ENCODE data around the gene STXBP5.

DNA sequence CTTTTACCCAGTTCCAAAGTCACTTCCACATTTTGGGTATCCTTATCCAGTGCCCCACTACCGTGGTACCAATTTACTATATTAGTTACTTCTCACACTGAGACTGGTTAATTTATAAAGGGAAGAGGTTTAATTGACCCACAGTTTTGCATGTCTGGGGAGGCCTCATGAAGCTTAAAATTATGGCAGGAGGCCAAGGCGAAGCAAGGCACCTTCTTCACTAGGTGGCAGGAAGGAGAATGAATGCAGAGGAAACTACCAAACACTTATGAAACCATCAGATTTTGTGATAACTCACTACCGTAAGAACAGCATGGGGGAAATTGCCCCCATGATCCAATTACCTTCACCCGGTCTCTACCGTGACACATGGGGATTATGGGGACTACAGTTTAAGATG, 197.6 kb downstream of the STXBP5 start:
- no peak for TF ChIP-seq POLR2A (IDR thresholded peaks at IDR 0.05; ENCODE audit: low read depth)
- TF ChIP-seq, protein P1, sequence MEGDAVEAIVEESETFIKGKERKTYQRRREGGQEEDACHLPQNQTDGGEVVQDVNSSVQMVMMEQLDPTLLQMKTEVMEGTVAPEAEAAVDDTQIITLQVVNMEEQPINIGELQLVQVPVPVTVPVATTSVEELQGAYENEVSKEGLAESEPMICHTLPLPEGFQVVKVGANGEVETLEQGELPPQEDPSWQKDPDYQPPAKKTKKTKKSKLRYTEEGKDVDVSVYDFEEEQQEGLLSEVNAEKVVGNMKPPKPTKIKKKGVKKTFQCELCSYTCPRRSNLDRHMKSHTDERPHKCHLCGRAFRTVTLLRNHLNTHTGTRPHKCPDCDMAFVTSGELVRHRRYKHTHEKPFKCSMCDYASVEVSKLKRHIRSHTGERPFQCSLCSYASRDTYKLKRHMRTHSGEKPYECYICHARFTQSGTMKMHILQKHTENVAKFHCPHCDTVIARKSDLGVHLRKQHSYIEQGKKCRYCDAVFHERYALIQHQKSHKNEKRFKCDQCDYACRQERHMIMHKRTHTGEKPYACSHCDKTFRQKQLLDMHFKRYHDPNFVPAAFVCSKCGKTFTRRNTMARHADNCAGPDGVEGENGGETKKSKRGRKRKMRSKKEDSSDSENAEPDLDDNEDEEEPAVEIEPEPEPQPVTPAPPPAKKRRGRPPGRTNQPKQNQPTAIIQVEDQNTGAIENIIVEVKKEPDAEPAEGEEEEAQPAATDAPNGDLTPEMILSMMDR (IDR thresholded peaks at IDR 0.05), result no peak

Measured in esophagus muscularis mucosa (tissue), 3 donors.